ENCODE results near the gene DNHD1.

GRCh38 chr11:6579681-6580080, 82.6 kb downstream of the DNHD1 start:
- TF ChIP-seq POLR2A (IDR thresholded peaks at IDR 0.05) (no peak), POLR2AphosphoS5 (IDR thresholded peaks at IDR 0.05; ENCODE audit: insufficient read depth in 1 of 2, low read depth in 1 of 2) (no peak)

Data from vagina (tissue), 2 donors.